ENCODE data around the gene SPART. TPM values are rescaled to one million over a fixed set of nuclear protein-coding genes. Genes with fewer than 3 reads are reported as not detected.

SPART gene
- total RNA-seq, 1 experiment from 2014 or later, result 23.3 TPM

DNA sequence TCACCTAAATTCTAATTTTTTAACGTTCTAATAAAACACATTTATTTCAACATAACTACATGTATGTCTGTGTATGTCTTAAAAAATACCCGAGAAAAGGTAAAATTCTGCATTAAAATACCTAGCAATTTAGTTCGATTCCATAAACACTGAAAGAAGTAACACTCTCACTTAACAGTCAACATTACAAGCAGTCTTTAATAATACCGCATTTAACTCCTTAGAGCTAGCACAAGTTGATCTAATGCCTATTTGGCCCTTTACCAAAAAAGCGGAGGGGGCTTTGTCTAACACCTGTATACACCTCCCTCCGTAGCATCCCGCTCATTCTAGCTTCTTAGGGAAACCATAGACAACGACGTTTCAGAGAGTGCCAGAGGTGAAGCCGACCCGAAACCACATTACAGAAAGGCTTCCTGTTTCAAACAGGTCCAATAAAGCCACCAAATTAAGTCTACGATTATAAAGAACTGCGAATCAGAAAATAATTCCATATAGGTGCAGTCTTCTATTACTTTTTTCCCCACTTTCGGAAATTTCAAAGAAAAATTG is 1.2 kb downstream of the SPART start:
- ChIA-PET POLR2A (ENCODE audit: unreplicated experiment) (no interaction called here), CTCF (no interaction called here)
- H4K20me1 ChIP-seq (ENCODE audit: low read length), result no peaks in the 10 kb centered on the region
- peak overlapping the region; percentile 92; the same call in 1 of the 2 replicates for H3K4me3 ChIP-seq (ENCODE audit: low read length)
- peak overlapping the region; percentile 85; the same call in 1 of the 2 replicates for H3K4me2 ChIP-seq (ENCODE audit: low read length)
- H3K4me1 ChIP-seq (ENCODE audit: insufficient read depth, low read length), result no peaks in the 10 kb centered on the region
- H3K9me2 ChIP-seq (replicated peaks; ENCODE audit: low read length), result no peaks in the 10 kb centered on the region
- DNase-seq (no peak), ATAC-seq (no peak)
- H2AFZ ChIP-seq (ENCODE audit: low read length), result no peak overlapping the region
- no peaks in the 10 kb centered on the region for H3K27me3 ChIP-seq (ENCODE audit: low read length)
- H3K79me2 ChIP-seq (ENCODE audit: low read length), result peaks cover 36% of the 10 kb centered on the region
- TF ChIP-seq EZH2phosphoT487 (IDR thresholded peaks at IDR 0.05; ENCODE audit: borderline replicate concordance, low read length) (no peak), EZH2 (IDR thresholded peaks at IDR 0.05; ENCODE audit: low read length, unreplicated experiment) (no peak)
- TF ChIP-seq, protein P1, sequence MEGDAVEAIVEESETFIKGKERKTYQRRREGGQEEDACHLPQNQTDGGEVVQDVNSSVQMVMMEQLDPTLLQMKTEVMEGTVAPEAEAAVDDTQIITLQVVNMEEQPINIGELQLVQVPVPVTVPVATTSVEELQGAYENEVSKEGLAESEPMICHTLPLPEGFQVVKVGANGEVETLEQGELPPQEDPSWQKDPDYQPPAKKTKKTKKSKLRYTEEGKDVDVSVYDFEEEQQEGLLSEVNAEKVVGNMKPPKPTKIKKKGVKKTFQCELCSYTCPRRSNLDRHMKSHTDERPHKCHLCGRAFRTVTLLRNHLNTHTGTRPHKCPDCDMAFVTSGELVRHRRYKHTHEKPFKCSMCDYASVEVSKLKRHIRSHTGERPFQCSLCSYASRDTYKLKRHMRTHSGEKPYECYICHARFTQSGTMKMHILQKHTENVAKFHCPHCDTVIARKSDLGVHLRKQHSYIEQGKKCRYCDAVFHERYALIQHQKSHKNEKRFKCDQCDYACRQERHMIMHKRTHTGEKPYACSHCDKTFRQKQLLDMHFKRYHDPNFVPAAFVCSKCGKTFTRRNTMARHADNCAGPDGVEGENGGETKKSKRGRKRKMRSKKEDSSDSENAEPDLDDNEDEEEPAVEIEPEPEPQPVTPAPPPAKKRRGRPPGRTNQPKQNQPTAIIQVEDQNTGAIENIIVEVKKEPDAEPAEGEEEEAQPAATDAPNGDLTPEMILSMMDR (conservative IDR thresholded peaks at IDR 0.05; ENCODE audit: low read depth, low read length), result no peak
- no peak overlapping the region for H3K27ac ChIP-seq (ENCODE audit: low read length)
- no peak overlapping the region for H3K9ac ChIP-seq (ENCODE audit: low read length)
- BruUV-seq (replicated peaks), result no TSS peak
- H3K36me3 ChIP-seq (ENCODE audit: low read depth, low read length), result no peaks in the 10 kb centered on the region
- no peaks in the 10 kb centered on the region for H3K9me3 ChIP-seq (ENCODE audit: low read length)
- intact Hi-C loops (cut with micrococcal nuclease), result loop anchor here (1.0 kb wide), 1 partner anchor 62 kb away; no protein-coding TSS in a partner anchor
- no peaks in the 10 kb centered on the region for H3F3A ChIP-seq (ENCODE audit: low read length, unreplicated experiment)

DNA sequence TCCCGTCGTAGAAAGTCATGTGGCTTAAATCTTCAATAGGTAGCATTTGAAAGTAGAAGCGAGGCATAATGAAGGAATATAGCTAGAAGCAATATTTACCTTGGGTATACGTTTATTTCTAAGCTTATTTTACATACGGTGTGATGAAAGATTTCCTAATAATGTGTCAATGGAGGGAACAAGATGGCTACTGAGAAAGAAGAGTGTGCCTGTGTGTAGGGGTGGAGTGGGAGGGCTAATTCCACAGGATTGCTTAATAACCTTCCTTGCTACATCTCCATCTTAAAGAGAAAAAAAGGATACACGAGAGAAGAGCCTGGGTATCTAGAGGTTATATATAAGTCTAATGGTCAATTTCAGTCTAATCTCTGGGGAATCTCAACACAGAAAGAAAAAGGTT is 2.0 kb downstream of the SPART start:
- Histone ChIP-seq H3K79me2 (ENCODE audit: low read length) (peaks cover 40% of the 10 kb centered on the region), H3K27me3 (ENCODE audit: low read length) (no peaks in the 10 kb centered on the region), H3K9ac (ENCODE audit: low read length) (no peak overlapping the region), H3K36me3 (ENCODE audit: low read depth, low read length) (no peaks in the 10 kb centered on the region), H3K4me2 (ENCODE audit: low read length) (no peak overlapping the region), H3K27ac (ENCODE audit: low read length) (no peak overlapping the region), H3K4me1 (ENCODE audit: insufficient read depth, low read length) (no peaks in the 10 kb centered on the region), H3K4me3 (ENCODE audit: low read length) (no peak overlapping the region), H2AFZ (ENCODE audit: low read length) (no peak overlapping the region), H3F3A (ENCODE audit: low read length, unreplicated experiment) (no peaks in the 10 kb centered on the region), H4K20me1 (ENCODE audit: low read length) (no peaks in the 10 kb centered on the region), H3K9me3 (ENCODE audit: low read length) (no peaks in the 10 kb centered on the region), H3K9me2 (replicated peaks; ENCODE audit: low read length) (no peaks in the 10 kb centered on the region)
- no peak for DNase-seq
- no peak for TF ChIP-seq EZH2 (IDR thresholded peaks at IDR 0.05; ENCODE audit: low read length, unreplicated experiment)
- TF ChIP-seq, protein P1 (conservative IDR thresholded peaks at IDR 0.05; ENCODE audit: low read depth, low read length), result no peak
- TF ChIP-seq EZH2phosphoT487 (IDR thresholded peaks at IDR 0.05; ENCODE audit: borderline replicate concordance, low read length), result no peak
- no peak for ATAC-seq
- intact Hi-C loops (cut with micrococcal nuclease), result no loop called here
- ChIA-PET CTCF (no interaction called here), POLR2A (ENCODE audit: unreplicated experiment) (no interaction called here)
- BruUV-seq (replicated peaks), result no TSS peak

DNA sequence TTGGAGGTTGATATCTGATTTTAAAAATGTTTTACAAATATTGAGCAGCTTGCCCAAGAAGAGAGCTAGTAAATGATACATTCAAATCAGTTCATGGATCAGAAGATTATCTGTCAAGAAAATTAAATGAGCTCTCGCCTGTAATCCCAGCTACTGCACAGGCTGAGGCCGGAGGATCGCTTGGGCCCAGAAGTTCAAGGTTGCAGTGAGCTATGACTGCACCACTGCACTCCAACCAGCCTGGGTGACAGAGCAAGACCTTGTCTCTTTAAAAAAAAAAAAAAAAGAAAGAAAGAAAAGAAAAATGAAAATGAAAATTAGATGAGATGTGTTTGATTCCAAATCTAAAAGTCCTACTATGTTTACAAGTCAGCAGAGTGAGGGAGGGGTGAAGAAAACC is 2.4 kb downstream of the SPART start:
- Histone ChIP-seq H3K9ac (ENCODE audit: low read length) (no peak overlapping the region), H3K4me3 (ENCODE audit: low read length) (no peak overlapping the region), H3K4me2 (ENCODE audit: low read length) (no peak overlapping the region), H3K36me3 (ENCODE audit: low read depth, low read length) (no peaks in the 10 kb centered on the region), H3K9me3 (ENCODE audit: low read length) (no peaks in the 10 kb centered on the region), H3K9me2 (replicated peaks; ENCODE audit: low read length) (no peaks in the 10 kb centered on the region), H2AFZ (ENCODE audit: low read length) (no peak overlapping the region), H3K27ac (ENCODE audit: low read length) (no peak overlapping the region), H4K20me1 (ENCODE audit: low read length) (no peaks in the 10 kb centered on the region), H3K79me2 (ENCODE audit: low read length) (peaks cover 43% of the 10 kb centered on the region), H3K27me3 (ENCODE audit: low read length) (no peaks in the 10 kb centered on the region), H3F3A (ENCODE audit: low read length, unreplicated experiment) (no peaks in the 10 kb centered on the region), H3K4me1 (ENCODE audit: insufficient read depth, low read length) (no peaks in the 10 kb centered on the region)
- no peak for ATAC-seq
- TF ChIP-seq EZH2 (IDR thresholded peaks at IDR 0.05; ENCODE audit: low read length, unreplicated experiment) (no peak), EZH2phosphoT487 (IDR thresholded peaks at IDR 0.05; ENCODE audit: borderline replicate concordance, low read length) (no peak)
- TF ChIP-seq, protein P1 (conservative IDR thresholded peaks at IDR 0.05; ENCODE audit: low read depth, low read length), result no peak
- DNase-seq, result no peak
- intact Hi-C loops (cut with micrococcal nuclease), result no loop called here
- ChIA-PET POLR2A (ENCODE audit: unreplicated experiment) (no interaction called here), CTCF (no interaction called here)
- no TSS peak for BruUV-seq (replicated peaks)

Measured in PC-3 (cell line).